Keratinocyte (primary cell): ENCODE data around the gene ROR1. TPM values are rescaled to one million over a fixed set of nuclear protein-coding genes. Genes with fewer than 3 reads are reported as not detected.

Experiments
- DNase-seq: peaks from one replicate; pipeline ENCODE4 v3.0.0-alpha.2; 2011; ENCODE audit warnings: low read depth, missing footprints, low spot score
- FAIRE-seq: peaks from 2 replicates; lab custom pipeline; 2011; peaks lifted over from hg19 to GRCh38; lab: Jason Lieb, UNC
- H2AFZ ChIP-seq: 2 replicates; pipeline ENCODE4 v1.6.0; 2012; ENCODE audit warnings: low read length, control low read depth, inconsistent platforms; ENCODE audit not compliant: control insufficient read depth
- H3K27ac ChIP-seq: 2 replicates; pipeline ENCODE4 v1.5.1; 2011; ENCODE audit warnings: low read length; ENCODE audit not compliant: control insufficient read depth, insufficient read depth
- H3K27me3 ChIP-seq: 3 replicates; pipeline ENCODE4 v1.6.0; 2011; ENCODE audit warnings: low read length; ENCODE audit not compliant: control insufficient read depth, insufficient read depth; ENCODE audit errors: extremely low read depth
- H3K36me3 ChIP-seq, 2 experiments: 2 replicates in 1 of 2; 3 replicates in 1 of 2; pipeline ENCODE4 v1.5.1; 2011; ENCODE audit warnings: low read length in 2 of 2, mild to moderate bottlenecking in 1 of 2; ENCODE audit not compliant: control insufficient read depth in 2 of 2, insufficient read depth in 2 of 2; ENCODE audit errors: extremely low read depth in 1 of 2
- H3K4me1 ChIP-seq: 3 replicates; pipeline ENCODE4 v1.5.1; 2011; ENCODE audit warnings: low read length; ENCODE audit not compliant: control insufficient read depth, insufficient read depth; ENCODE audit errors: extremely low read depth
- H3K4me2 ChIP-seq: 3 replicates; pipeline ENCODE4 v1.6.0; 2011; ENCODE audit warnings: low read depth, low read length; ENCODE audit not compliant: control insufficient read depth, insufficient read depth; ENCODE audit errors: extremely low read depth
- H3K4me3 ChIP-seq, 3 experiments: fragments of 200-600 bp in 1 of 3; sonication (generic) in 1 of 3; 2 replicates in 2 of 3; 3 replicates in 1 of 3; pipeline ENCODE4 v1.5.1; 2011 to 2016; ENCODE audit warnings: low read length in 3 of 3, mild to moderate bottlenecking in 3 of 3, control low read depth in 2 of 3, inconsistent platforms in 1 of 3, low read depth in 1 of 3, mixed read lengths in 1 of 3, mixed run types in 1 of 3, moderate library complexity in 1 of 3; ENCODE audit not compliant: control insufficient read depth in 2 of 3, insufficient read depth in 2 of 3; ENCODE audit errors: extremely low read depth in 1 of 3
- H3K79me2 ChIP-seq: 2 replicates; pipeline ENCODE4 v1.6.0; 2012; ENCODE audit warnings: low read length; ENCODE audit not compliant: control insufficient read depth, insufficient read depth
- H3K9ac ChIP-seq: 3 replicates; pipeline ENCODE4 v1.6.0; 2011; ENCODE audit warnings: low read length; ENCODE audit not compliant: control insufficient read depth, insufficient read depth; ENCODE audit errors: extremely low read depth
- H3K9me1 ChIP-seq: 3 replicates; pipeline ENCODE4 v1.6.0; 2011; ENCODE audit warnings: low read length; ENCODE audit not compliant: control insufficient read depth, insufficient read depth; ENCODE audit errors: extremely low read depth
- H3K9me3 ChIP-seq: 2 replicates; pipeline ENCODE4 v1.5.1; 2012; ENCODE audit warnings: low read depth, low read length; ENCODE audit not compliant: control insufficient read depth
- H4K20me1 ChIP-seq: 3 replicates; pipeline ENCODE4 v1.6.0; 2011; ENCODE audit warnings: low read length; ENCODE audit not compliant: control insufficient read depth, insufficient read depth; ENCODE audit errors: extremely low read depth
- EZH2 ChIP-seq: IDR thresholded peaks from one replicate; pipeline ENCODE4 v1.6.1; 2012; ENCODE audit warnings: inconsistent platforms, mild to moderate bottlenecking, low read length, moderate library complexity
- dilution Hi-C: fragments of 300-500 bp; cut with MboI; formaldehyde crosslinking; loops from one replicate; pipeline ENCODE4 v1.7.0; 2020; ENCODE audit warnings: low sequenced_read_pairs; ENCODE audit not compliant: extremely low pct_ligation_motif_present
- polyA plus RNA-seq, 5 experiments: library from polyadenylated mRNA; depleted of rRNA in 3 of 5; stranded (reverse) in 3 of 5; stranded (forward) in 1 of 5; unstranded in 1 of 5; fragments of >200 nt; gene quantifications; 1 replicate in 1 of 5; 2 replicates in 3 of 5; 3 replicates in 1 of 5; pipeline versions ENCODE4 v1.2.1 to v1.2.3, GENCODE V29; 2011 to 2012; ENCODE audit warnings: missing spikeins in 2 of 5, low read depth in 1 of 5, low replicate concordance in 1 of 5
- TF ChIP-seq, protein P1 (sequence below), 3 experiments: IDR thresholded peaks in 1 of 3; conservative IDR thresholded peaks in 1 of 3; optimal IDR thresholded peaks in 1 of 3; 2 replicates in 2 of 3; 3 replicates in 1 of 3; pipeline versions ENCODE3 to v1.5.1; 2011; ENCODE audit warnings: low read length in 3 of 3, mild to moderate bottlenecking in 3 of 3, moderate library complexity in 2 of 3, control low read depth in 1 of 3, inconsistent platforms in 1 of 3; ENCODE audit not compliant: insufficient read depth in 2 of 3; ENCODE audit errors: extremely low read depth in 1 of 3

ROR1 gene
- polyA plus RNA-seq, 1 donor (not counting 4 experiments of a cell fraction or from before 2014, with no cell fraction given) = 9.2 TPM

- no peaks in the 10 kb centered on the region for H3K4me1 ChIP-seq
- H3K9me3 ChIP-seq = no peaks in the 10 kb centered on the region
- TF ChIP-seq EZH2 = no peak
- TF ChIP-seq, protein P1, sequence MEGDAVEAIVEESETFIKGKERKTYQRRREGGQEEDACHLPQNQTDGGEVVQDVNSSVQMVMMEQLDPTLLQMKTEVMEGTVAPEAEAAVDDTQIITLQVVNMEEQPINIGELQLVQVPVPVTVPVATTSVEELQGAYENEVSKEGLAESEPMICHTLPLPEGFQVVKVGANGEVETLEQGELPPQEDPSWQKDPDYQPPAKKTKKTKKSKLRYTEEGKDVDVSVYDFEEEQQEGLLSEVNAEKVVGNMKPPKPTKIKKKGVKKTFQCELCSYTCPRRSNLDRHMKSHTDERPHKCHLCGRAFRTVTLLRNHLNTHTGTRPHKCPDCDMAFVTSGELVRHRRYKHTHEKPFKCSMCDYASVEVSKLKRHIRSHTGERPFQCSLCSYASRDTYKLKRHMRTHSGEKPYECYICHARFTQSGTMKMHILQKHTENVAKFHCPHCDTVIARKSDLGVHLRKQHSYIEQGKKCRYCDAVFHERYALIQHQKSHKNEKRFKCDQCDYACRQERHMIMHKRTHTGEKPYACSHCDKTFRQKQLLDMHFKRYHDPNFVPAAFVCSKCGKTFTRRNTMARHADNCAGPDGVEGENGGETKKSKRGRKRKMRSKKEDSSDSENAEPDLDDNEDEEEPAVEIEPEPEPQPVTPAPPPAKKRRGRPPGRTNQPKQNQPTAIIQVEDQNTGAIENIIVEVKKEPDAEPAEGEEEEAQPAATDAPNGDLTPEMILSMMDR (optimal IDR thresholded peaks at IDR 0.05 in 1 of 3, IDR thresholded peaks at IDR 0.05 in 1 of 3, conservative IDR thresholded peaks at IDR 0.05 in 1 of 3; ENCODE audit: extremely low read depth in 1 of 3, insufficient read depth in 2 of 3, low read length in 3 of 3) = no peak
- no peak overlapping the region for H3K4me3 ChIP-seq
- dilution Hi-C loops = no loop called here
- DNase-seq = no peak
- H4K20me1 ChIP-seq = no peaks in the 10 kb centered on the region
- H3K27me3 ChIP-seq = no peaks in the 10 kb centered on the region
- H3K79me2 ChIP-seq = no peaks in the 10 kb centered on the region
- H3K9ac ChIP-seq = no peak overlapping the region
- no peak overlapping the region for H3K27ac ChIP-seq
- no peaks in the 10 kb centered on the region for H3K9me1 ChIP-seq
- peak; percentile 26 for FAIRE-seq
- H2AFZ ChIP-seq = no peak overlapping the region
- H3K4me2 ChIP-seq = no peak overlapping the region
- no peaks in the 10 kb centered on the region for H3K36me3 ChIP-seq
Observed at GRCh38 chr1:64019818-64020217, 246.0 kb downstream of the ROR1 start.

DNA sequence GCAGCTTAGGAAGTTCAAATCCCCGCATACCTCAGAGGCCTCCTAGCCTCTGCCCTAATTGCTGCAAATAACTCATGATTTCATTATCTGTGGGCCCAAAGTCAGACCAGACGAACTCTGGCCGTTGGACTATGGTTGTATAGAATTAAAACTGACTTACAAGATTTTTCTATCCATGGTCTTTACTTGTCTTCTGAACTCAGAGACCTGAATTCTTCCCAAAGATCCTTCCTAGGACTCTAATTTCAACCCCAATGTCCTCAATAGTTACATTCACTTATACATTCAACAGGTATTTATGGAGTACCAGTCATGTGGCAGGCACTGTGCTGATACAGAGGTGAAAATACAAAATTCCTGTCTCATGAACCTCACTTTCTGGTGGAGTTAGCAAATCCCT, 247.2 kb downstream of the ROR1 start:
- Histone ChIP-seq H3K27ac (no peak overlapping the region), H4K20me1 (no peaks in the 10 kb centered on the region), H3K9ac (no peak overlapping the region), H3K4me2 (no peak overlapping the region), H2AFZ (no peak overlapping the region), H3K4me3 (no peak overlapping the region), H3K36me3 (no peaks in the 10 kb centered on the region), H3K9me3 (no peaks in the 10 kb centered on the region), H3K4me1 (no peaks in the 10 kb centered on the region), H3K27me3 (no peaks in the 10 kb centered on the region), H3K79me2 (no peaks in the 10 kb centered on the region), H3K9me1 (no peaks in the 10 kb centered on the region)
- TF ChIP-seq, protein P1 (optimal IDR thresholded peaks at IDR 0.05 in 1 of 3, IDR thresholded peaks at IDR 0.05 in 1 of 3, conservative IDR thresholded peaks at IDR 0.05 in 1 of 3; ENCODE audit: extremely low read depth in 1 of 3, insufficient read depth in 2 of 3, low read length in 3 of 3) = no peak
- TF ChIP-seq EZH2 = no peak
- DNase-seq = no peak
- FAIRE-seq = no peak
- dilution Hi-C loops = no loop called here
